ENCODE data around the gene ZBTB34.

DNA sequence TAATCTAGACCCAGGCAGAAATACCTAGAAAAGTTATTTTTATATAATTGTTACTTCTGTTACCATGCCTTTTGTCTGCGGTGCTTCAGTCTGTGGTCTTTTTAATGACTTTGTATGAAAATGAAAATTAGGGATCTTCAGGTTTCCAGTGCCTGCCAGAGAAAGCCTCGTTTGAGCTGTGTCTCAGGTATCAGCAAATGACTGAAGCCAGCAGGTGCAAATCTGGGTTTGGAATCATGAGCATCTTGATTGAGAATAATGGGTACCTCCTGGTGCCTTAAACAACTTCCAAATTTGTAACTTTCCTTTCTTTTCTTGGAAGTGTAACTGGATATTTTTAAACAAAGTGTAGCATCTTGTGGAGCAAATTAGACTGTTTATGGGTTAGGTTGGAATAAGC lies 4.3 kb downstream of the ZBTB34 start:
- TF ChIP-seq, protein P1, sequence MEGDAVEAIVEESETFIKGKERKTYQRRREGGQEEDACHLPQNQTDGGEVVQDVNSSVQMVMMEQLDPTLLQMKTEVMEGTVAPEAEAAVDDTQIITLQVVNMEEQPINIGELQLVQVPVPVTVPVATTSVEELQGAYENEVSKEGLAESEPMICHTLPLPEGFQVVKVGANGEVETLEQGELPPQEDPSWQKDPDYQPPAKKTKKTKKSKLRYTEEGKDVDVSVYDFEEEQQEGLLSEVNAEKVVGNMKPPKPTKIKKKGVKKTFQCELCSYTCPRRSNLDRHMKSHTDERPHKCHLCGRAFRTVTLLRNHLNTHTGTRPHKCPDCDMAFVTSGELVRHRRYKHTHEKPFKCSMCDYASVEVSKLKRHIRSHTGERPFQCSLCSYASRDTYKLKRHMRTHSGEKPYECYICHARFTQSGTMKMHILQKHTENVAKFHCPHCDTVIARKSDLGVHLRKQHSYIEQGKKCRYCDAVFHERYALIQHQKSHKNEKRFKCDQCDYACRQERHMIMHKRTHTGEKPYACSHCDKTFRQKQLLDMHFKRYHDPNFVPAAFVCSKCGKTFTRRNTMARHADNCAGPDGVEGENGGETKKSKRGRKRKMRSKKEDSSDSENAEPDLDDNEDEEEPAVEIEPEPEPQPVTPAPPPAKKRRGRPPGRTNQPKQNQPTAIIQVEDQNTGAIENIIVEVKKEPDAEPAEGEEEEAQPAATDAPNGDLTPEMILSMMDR (IDR thresholded peaks at IDR 0.05) = no peak
- no peak for TF ChIP-seq POLR2A (IDR thresholded peaks at IDR 0.05)
